ENCODE data around the gene TRMU.

GRCh38 chr22:46380581-46380980 is 45.1 kb downstream of the TRMU start:
- no peak for TF ChIP-seq CTCF (IDR thresholded peaks at IDR 0.05; ENCODE audit: control extremely low read depth in 1 of 3, insufficient read depth in 1 of 3, low read depth in 1 of 3, low read length in 3 of 3)
- TF ChIP-seq EZH2 (IDR thresholded peaks at IDR 0.05; ENCODE audit: low read depth, low read length, severe bottlenecking) = no peak
- no peak for TF ChIP-seq SIN3A (conservative IDR thresholded peaks at IDR 0.05 in 1 of 2, IDR thresholded peaks at IDR 0.05 in 1 of 2; ENCODE audit: low read depth in 1 of 2, low read length in 2 of 2)
- TF ChIP-seq BCL11A (IDR thresholded peaks at IDR 0.05; ENCODE audit: low read depth in 2 of 2, low read length in 2 of 2) = no peak
- no peak for TF ChIP-seq GTF2F1 (IDR thresholded peaks at IDR 0.05; ENCODE audit: borderline replicate concordance, low read depth, low read length)
- TF ChIP-seq POLR2A (IDR thresholded peaks at IDR 0.05; ENCODE audit: control extremely low read depth in 1 of 2, low read depth in 2 of 2, low read length in 2 of 2) = no peak
- no peak for TF ChIP-seq EP300 (IDR thresholded peaks at IDR 0.05; ENCODE audit: borderline replicate concordance in 1 of 2, low read depth in 2 of 2, low read length in 2 of 2)
- TF ChIP-seq ATF3 (IDR thresholded peaks at IDR 0.05; ENCODE audit: insufficient read depth, low read depth, low read length) = no peak
- no peak for TF ChIP-seq POLR2AphosphoS5 (IDR thresholded peaks at IDR 0.05; ENCODE audit: low read depth, low read length)
- TF ChIP-seq USF2 (IDR thresholded peaks at IDR 0.05; ENCODE audit: low read length) = no peak
- TF ChIP-seq CHD7 (IDR thresholded peaks at IDR 0.05; ENCODE audit: insufficient replicate concordance, low read length) = no peak
- TF ChIP-seq CREB1 (IDR thresholded peaks at IDR 0.05) = no peak
